Fibroblast of mammary gland (primary cell): ENCODE data around the gene SCAF11.

Experiments
- DNase-seq: peaks from one replicate; pipeline ENCODE4 v3.0.0-alpha.2; 2010; ENCODE audit warnings: low read depth
- H3K4me3 ChIP-seq: 2 replicates; pipeline ENCODE4 v1.5.1; 2011; ENCODE audit warnings: low read depth, mild to moderate bottlenecking, low read length, moderate library complexity; ENCODE audit not compliant: control insufficient read depth
- TF ChIP-seq, protein P1 (sequence below): conservative IDR thresholded peaks from 2 replicates; pipeline ENCODE4 v1.5.1; 2011; ENCODE audit warnings: low read depth, low read length, inconsistent platforms; ENCODE audit not compliant: control insufficient read depth, insufficient read depth

SCAF11 gene

DNA sequence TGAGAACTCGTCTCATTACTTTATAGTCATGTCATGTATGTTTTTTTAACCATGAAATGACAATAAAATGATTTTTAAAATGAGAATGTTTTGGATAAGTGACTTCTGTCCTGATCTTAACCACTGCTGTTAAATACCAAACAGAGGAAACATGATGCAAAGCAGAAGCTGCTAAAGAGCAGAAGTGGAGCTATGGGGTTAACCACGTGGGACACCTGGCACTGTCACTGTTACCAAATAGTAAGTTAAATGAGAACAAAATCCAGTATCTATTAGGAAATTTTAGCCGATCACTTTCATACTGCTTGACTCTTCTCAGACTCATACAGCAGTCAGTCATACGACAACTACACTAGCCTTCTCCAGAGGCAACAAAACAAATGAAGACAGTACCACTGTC is 82.4 kb downstream of the SCAF11 start:
- TF ChIP-seq, protein P1, sequence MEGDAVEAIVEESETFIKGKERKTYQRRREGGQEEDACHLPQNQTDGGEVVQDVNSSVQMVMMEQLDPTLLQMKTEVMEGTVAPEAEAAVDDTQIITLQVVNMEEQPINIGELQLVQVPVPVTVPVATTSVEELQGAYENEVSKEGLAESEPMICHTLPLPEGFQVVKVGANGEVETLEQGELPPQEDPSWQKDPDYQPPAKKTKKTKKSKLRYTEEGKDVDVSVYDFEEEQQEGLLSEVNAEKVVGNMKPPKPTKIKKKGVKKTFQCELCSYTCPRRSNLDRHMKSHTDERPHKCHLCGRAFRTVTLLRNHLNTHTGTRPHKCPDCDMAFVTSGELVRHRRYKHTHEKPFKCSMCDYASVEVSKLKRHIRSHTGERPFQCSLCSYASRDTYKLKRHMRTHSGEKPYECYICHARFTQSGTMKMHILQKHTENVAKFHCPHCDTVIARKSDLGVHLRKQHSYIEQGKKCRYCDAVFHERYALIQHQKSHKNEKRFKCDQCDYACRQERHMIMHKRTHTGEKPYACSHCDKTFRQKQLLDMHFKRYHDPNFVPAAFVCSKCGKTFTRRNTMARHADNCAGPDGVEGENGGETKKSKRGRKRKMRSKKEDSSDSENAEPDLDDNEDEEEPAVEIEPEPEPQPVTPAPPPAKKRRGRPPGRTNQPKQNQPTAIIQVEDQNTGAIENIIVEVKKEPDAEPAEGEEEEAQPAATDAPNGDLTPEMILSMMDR = no peak
- H3K4me3 ChIP-seq = no peak overlapping the region

GRCh38 chr12:45898094-45898493 is 92.3 kb downstream of the SCAF11 start:
- no peak for DNase-seq
- H3K4me3 ChIP-seq = no peak overlapping the region
- TF ChIP-seq, protein P1 = no peak

More for the DNA sequence above, 82.4 kb downstream of the SCAF11 start:
- no peak for DNase-seq

DNA sequence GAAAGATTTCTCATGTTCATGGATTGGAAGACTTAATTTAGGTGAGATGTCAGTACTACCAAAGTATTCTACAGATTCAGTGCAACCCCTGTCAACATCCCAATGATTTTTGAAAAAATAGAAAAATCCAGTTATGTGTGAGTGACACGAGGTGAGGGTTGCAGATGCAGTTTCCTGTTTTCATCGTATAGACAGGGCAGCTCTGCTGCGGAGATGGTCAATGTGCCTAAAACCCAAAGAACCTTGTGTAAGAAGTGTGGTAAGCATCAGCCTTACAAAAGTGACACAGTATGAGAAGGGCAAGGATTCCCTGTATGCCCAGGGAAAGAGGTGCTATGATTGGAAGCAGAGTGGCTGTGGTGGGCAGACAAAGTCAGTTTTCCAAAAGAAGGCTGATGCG is 94.4 kb downstream of the SCAF11 start:
- TF ChIP-seq, protein P1 = no peak
- no peak overlapping the region for H3K4me3 ChIP-seq
- DNase-seq = no peak

DNA sequence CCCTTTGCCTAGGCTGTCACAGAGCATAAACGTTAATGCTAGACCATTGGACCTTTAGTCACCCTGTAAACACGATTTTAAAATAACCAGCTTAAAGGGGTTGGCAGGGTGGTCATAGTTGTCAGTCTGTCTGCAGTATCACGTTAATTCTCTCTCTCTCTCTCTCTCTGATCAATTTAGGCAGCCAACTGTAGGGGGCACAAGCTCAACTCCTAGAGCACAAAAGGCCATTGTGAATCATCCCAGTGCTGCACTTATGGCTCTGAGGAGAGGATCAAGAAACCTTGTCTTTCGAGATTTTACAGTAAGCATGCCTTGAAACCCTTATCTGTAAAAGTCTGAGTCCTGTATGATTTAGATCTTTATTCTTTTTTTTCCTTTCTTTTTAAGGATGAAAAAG is 97.1 kb downstream of the SCAF11 start:
- no peak overlapping the region for H3K4me3 ChIP-seq
- DNase-seq = peak; percentile 34
- TF ChIP-seq, protein P1 = peak; percentile 38

- TF ChIP-seq, protein P1 = no peak
- H3K4me3 ChIP-seq = no peak overlapping the region
- no peak for DNase-seq
Observed at GRCh38 chr12:45890276-45890675, 100.1 kb downstream of the SCAF11 start.

- DNase-seq = no peak
- TF ChIP-seq, protein P1 = no peak
- H3K4me3 ChIP-seq = no peak overlapping the region
Observed at GRCh38 chr12:45887544-45887943, 102.8 kb downstream of the SCAF11 start.

GRCh38 chr12:45886685-45887084 is 103.7 kb downstream of the SCAF11 start:
- TF ChIP-seq, protein P1 = no peak
- H3K4me3 ChIP-seq = no peak overlapping the region
- no peak for DNase-seq
